GM23338 (cell line): ENCODE data around the gene CDYL2.

Source experiments
- CREB1 ChIP-seq: fragments of 250-450 bp; sonication (Bioruptor Pico); IDR thresholded peaks from 2 replicates; pipeline ENCODE4 v1.5.0; 2020; ENCODE audit warnings: low read depth, mild to moderate bottlenecking, moderate library complexity
- EZH2 ChIP-seq: fragments of 200-600 bp; sonication (generic); IDR thresholded peaks from one replicate; pipeline ENCODE4 v1.8.0; 2017; ENCODE audit warnings: antibody characterized with exemption, mild to moderate bottlenecking, low read depth; ENCODE audit not compliant: unreplicated experiment
- EZH2phosphoT487 ChIP-seq: fragments of 200-600 bp; sonication (generic); IDR thresholded peaks from one replicate; pipeline ENCODE4 v1.8.1; 2018; ENCODE audit warnings: antibody characterized with exemption; ENCODE audit not compliant: unreplicated experiment
- JUNB ChIP-seq: IDR thresholded peaks from one replicate; pipeline ENCODE4 v1.6.1; 2016; ENCODE audit warnings: antibody characterized with exemption; ENCODE audit not compliant: unreplicated experiment
- POLR2AphosphoS5 ChIP-seq: IDR thresholded peaks from 2 replicates; pipeline ENCODE4 v1.6.1; 2016; ENCODE audit warnings: antibody characterized with exemption, low read depth
- ZNF114 ChIP-seq: fragments of 250-450 bp; sonication (Bioruptor Pico); IDR thresholded peaks from 2 replicates; pipeline ENCODE4 v1.5.0; 2020; ENCODE audit warnings: mild to moderate bottlenecking, moderate library complexity
- ZNF331 ChIP-seq: fragments of 250-450 bp; sonication (Bioruptor Pico); IDR thresholded peaks from 2 replicates; pipeline ENCODE4 v1.5.0; 2020; ENCODE audit warnings: low read depth, mild to moderate bottlenecking, moderate library complexity
- TF ChIP-seq, protein P1 (sequence below), 2 experiments: fragments of 200-600 bp in 1 of 2; sonication (generic) in 1 of 2; conservative IDR thresholded peaks; 2 replicates each; pipeline versions ENCODE4 v1.5.1 to v1.6.1; 2016 to 2017; ENCODE audit warnings: antibody characterized with exemption in 2 of 2, low read depth in 2 of 2, mild to moderate bottlenecking in 2 of 2, moderate library complexity in 1 of 2
- TF ChIP-seq, protein P2 (sequence below): IDR thresholded peaks from one replicate; pipeline ENCODE4 v1.6.1; 2018; ENCODE audit warnings: antibody characterized with exemption; ENCODE audit not compliant: unreplicated experiment

DNA sequence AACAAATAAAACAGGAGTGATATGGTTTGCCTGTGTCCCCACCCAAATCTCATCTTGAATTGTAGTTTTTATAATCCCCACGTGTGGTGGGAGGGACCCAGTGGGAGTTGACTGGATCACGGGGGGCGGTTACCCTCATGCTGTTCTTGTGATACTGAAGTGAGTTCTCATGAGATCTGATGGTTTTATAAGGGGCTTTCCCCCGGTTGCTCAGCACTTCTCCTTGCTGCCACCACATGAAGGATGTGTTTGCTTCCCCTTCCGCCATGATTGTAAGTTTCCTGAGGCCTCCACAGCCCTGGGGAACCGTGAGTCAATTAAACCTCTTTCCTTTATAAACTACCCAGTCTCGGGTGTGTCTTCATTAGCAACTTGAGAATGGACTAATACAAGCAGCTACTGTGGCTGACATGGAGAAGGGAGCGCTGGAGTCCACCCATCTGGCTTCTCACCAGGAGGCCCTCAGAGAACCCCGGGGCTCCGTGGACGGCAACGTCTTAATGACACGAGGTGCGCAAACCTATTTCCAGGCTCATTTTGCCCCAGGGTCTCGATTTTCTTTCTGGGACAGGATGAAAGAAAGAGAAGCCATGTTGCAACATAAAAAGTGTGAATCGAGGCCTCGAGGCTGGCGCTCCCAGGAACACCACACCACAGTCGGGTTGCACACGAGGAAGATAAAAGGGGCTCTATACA is 134.1 kb downstream of the CDYL2 start:
- no peak for TF ChIP-seq EZH2
- TF ChIP-seq, protein P1, sequence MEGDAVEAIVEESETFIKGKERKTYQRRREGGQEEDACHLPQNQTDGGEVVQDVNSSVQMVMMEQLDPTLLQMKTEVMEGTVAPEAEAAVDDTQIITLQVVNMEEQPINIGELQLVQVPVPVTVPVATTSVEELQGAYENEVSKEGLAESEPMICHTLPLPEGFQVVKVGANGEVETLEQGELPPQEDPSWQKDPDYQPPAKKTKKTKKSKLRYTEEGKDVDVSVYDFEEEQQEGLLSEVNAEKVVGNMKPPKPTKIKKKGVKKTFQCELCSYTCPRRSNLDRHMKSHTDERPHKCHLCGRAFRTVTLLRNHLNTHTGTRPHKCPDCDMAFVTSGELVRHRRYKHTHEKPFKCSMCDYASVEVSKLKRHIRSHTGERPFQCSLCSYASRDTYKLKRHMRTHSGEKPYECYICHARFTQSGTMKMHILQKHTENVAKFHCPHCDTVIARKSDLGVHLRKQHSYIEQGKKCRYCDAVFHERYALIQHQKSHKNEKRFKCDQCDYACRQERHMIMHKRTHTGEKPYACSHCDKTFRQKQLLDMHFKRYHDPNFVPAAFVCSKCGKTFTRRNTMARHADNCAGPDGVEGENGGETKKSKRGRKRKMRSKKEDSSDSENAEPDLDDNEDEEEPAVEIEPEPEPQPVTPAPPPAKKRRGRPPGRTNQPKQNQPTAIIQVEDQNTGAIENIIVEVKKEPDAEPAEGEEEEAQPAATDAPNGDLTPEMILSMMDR (conservative IDR thresholded peaks at IDR 0.05; ENCODE audit: low read depth in 2 of 2) = no peak
- TF ChIP-seq, protein P2, sequence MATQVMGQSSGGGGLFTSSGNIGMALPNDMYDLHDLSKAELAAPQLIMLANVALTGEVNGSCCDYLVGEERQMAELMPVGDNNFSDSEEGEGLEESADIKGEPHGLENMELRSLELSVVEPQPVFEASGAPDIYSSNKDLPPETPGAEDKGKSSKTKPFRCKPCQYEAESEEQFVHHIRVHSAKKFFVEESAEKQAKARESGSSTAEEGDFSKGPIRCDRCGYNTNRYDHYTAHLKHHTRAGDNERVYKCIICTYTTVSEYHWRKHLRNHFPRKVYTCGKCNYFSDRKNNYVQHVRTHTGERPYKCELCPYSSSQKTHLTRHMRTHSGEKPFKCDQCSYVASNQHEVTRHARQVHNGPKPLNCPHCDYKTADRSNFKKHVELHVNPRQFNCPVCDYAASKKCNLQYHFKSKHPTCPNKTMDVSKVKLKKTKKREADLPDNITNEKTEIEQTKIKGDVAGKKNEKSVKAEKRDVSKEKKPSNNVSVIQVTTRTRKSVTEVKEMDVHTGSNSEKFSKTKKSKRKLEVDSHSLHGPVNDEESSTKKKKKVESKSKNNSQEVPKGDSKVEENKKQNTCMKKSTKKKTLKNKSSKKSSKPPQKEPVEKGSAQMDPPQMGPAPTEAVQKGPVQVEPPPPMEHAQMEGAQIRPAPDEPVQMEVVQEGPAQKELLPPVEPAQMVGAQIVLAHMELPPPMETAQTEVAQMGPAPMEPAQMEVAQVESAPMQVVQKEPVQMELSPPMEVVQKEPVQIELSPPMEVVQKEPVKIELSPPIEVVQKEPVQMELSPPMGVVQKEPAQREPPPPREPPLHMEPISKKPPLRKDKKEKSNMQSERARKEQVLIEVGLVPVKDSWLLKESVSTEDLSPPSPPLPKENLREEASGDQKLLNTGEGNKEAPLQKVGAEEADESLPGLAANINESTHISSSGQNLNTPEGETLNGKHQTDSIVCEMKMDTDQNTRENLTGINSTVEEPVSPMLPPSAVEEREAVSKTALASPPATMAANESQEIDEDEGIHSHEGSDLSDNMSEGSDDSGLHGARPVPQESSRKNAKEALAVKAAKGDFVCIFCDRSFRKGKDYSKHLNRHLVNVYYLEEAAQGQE = no peak
- no peak for TF ChIP-seq ZNF114 (CRISPR knock-in tag)
- no peak for TF ChIP-seq ZNF331 (CRISPR knock-in tag)
- TF ChIP-seq CREB1 (CRISPR knock-in tag) = no peak
- TF ChIP-seq POLR2AphosphoS5 = no peak
- no peak for TF ChIP-seq JUNB
- no peak for TF ChIP-seq EZH2phosphoT487
